GM12892 (cell line): ENCODE data around the gene CHRNG.

Experiments
- POLR2A ChIP-seq: IDR thresholded peaks from 2 replicates; pipeline ENCODE4 v1.6.1; 2011; ENCODE audit warnings: low read depth, low read length, control low read depth
- POLR2AphosphoS5 ChIP-seq: IDR thresholded peaks from 2 replicates; pipeline ENCODE4 v1.6.1; 2011; ENCODE audit warnings: low read depth, low read length, control low read depth
- TAF1 ChIP-seq: IDR thresholded peaks from 2 replicates; pipeline ENCODE4 v1.6.1; 2011; ENCODE audit warnings: low read depth, mild to moderate bottlenecking, control low read depth, low read length, borderline replicate concordance

DNA sequence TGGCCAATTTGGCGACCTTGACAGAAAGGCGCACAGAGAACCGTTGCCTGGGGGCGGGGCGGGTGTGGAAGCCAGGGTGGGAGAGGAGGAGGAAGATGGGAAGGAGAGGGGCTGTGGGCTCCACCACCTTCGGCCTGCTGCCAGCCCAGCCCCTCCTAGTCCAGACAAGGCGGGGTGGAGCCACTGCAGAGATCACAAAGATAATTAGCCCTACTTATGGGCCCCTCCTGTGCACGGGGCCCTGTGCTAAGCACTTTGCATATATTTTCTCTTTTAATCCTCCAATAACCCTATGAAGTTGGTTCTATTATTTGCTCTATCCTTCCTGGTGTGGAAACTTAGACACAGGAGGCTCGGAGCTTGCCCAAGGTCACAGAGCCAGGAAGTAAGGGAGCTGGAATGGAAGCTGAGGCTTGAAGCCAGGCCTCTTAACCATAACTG lies 38.1 kb upstream of the CHRNG start:
- no peak for TF ChIP-seq POLR2A
- TF ChIP-seq POLR2AphosphoS5, result no peak
- no peak for TF ChIP-seq TAF1
